ENCODE measurements around the gene CMIP.

DNA sequence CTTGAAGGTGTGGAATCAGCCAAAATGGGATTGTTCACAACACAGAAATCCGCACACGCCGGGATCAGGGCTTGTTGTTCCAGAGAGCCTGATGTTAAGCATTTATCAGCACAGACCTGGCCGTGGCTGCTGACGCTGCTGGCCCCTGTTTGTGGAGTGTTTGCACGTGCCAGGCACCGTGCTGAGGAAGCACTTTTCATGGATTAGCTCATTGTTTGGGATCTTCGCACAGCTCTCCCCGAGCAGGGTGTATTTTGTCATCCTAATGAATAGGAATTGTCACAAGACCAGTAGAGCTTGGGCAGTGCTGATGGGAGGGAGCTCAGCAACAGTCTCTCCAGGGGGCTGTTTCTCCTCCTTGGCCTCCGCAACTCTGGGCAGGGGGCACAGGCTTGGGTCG, 174.1 kb downstream of the CMIP start:
- TF ChIP-seq POLR2A (IDR thresholded peaks at IDR 0.05; ENCODE audit: low read depth) (no peak), EP300 (IDR thresholded peaks at IDR 0.05) (no peak), POLR2AphosphoS5 (IDR thresholded peaks at IDR 0.05) (no peak)
- TF ChIP-seq, protein P1, sequence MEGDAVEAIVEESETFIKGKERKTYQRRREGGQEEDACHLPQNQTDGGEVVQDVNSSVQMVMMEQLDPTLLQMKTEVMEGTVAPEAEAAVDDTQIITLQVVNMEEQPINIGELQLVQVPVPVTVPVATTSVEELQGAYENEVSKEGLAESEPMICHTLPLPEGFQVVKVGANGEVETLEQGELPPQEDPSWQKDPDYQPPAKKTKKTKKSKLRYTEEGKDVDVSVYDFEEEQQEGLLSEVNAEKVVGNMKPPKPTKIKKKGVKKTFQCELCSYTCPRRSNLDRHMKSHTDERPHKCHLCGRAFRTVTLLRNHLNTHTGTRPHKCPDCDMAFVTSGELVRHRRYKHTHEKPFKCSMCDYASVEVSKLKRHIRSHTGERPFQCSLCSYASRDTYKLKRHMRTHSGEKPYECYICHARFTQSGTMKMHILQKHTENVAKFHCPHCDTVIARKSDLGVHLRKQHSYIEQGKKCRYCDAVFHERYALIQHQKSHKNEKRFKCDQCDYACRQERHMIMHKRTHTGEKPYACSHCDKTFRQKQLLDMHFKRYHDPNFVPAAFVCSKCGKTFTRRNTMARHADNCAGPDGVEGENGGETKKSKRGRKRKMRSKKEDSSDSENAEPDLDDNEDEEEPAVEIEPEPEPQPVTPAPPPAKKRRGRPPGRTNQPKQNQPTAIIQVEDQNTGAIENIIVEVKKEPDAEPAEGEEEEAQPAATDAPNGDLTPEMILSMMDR (IDR thresholded peaks at IDR 0.05), result no peak

Measured in esophagus muscularis mucosa (tissue), 4 donors.